C4-2B (cell line): Measurements from ENCODE around the gene HIF3A.

Experiments
- CTCF ChIP-seq: fragments of 450-650 bp; conservative IDR thresholded peaks from 2 replicates; pipeline ENCODE4 v1.5.1; 2017; ENCODE audit warnings: mild to moderate bottlenecking
- ZFX ChIP-seq: fragments of 450-650 bp; IDR thresholded peaks from 2 replicates; pipeline ENCODE4 v1.6.1; 2017

DNA sequence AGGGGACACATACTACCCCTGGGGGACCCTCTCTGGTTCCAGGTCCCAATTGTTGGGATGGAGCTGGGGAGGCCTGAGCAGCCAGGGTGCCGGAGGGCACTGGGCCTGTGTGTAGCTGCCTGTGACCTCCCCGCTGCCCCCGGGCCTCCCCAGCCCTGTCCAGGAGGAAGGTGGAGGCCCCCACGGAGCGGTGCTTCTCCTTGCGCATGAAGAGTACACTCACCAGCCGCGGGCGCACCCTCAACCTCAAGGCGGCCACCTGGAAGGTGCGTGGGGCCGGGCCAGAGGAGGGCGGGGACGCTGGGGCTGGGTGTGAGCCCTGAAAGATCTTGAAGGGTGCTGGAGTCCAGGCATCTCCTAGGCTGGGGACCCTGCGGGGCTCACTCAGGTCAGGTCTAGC lies 11.7 kb downstream of the HIF3A start:
- no peak for TF ChIP-seq CTCF
- TF ChIP-seq ZFX, result no peak
